ENCODE measurements around the gene NKIRAS1.
A peak's percentile ranks its signal among the peaks of the same experiment; 100 is the strongest.

The NKIRAS1 gene
- long read RNA-seq, partial matches to known transcripts, result 0 of 7 reads
- long read RNA-seq, other reads (novel, unspliced or antisense), result 3 of 7 reads

DNA sequence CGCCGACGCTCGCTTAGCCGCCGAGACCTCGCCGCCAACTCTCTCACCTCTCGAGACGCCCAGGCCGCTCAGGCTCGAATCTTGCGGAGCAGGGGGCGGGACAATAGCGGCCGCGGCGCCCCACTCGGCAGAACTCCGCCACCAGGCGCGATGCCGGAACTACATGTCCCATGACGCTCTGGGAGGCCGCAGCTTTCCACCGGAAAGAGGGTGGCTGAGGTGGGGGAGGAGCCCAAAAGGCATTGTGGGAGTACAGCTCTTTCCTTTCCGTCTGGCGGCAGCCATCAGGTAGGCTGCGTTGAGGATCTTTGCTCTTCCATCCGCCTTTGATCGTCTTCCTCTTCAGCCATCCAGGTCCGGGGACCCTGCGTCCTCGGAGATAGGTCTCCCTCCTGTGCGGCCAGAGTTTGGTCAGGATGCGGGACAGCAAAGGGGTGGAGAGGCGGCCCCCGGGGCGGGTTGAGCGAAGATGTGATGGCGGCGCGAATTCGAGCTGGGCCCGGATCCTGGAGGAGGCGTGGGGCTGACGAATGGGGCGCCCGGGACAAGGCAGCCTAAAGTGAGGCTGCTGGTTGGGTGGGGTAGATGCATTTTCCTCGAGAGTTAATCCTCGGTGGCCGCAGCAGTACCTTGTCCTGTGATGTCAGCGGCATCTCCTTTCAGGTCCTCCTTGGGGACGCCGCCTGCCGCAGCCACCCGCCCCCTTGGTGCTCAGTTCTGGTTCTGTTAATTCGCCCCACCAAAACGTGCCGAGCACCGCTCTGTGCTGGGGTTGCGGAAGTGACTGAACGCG lies at the start of gene NKIRAS1, which contains the start of gene RPL15:
NKIRAS1 (minus strand) TSS at position 105 of the 793 bp plus-strand sequence. CDS start 6,086 bp downstream, outside the sequence.
RPL15 (plus strand) TSS at position 247 of the 793 bp plus-strand sequence. CDS start 728 bp downstream, outside the sequence.
- peak; percentile 91 to 98 for DNase-seq (ENCODE audit: low read depth in 1 of 2, low spot score in 1 of 2)
- Histone ChIP-seq H3K27ac (replicated peaks) (peak within 1 kb of the TSS; percentile 93), H3K27me3 (ENCODE audit: insufficient read depth, poor library complexity, severe bottlenecking) (no peaks in the 10 kb centered on the region), H3K4me3 (replicated peaks; ENCODE audit: insufficient read depth, low read length) (peak within 1 kb of the TSS; percentile 87)
- TF ChIP-seq, protein P1, sequence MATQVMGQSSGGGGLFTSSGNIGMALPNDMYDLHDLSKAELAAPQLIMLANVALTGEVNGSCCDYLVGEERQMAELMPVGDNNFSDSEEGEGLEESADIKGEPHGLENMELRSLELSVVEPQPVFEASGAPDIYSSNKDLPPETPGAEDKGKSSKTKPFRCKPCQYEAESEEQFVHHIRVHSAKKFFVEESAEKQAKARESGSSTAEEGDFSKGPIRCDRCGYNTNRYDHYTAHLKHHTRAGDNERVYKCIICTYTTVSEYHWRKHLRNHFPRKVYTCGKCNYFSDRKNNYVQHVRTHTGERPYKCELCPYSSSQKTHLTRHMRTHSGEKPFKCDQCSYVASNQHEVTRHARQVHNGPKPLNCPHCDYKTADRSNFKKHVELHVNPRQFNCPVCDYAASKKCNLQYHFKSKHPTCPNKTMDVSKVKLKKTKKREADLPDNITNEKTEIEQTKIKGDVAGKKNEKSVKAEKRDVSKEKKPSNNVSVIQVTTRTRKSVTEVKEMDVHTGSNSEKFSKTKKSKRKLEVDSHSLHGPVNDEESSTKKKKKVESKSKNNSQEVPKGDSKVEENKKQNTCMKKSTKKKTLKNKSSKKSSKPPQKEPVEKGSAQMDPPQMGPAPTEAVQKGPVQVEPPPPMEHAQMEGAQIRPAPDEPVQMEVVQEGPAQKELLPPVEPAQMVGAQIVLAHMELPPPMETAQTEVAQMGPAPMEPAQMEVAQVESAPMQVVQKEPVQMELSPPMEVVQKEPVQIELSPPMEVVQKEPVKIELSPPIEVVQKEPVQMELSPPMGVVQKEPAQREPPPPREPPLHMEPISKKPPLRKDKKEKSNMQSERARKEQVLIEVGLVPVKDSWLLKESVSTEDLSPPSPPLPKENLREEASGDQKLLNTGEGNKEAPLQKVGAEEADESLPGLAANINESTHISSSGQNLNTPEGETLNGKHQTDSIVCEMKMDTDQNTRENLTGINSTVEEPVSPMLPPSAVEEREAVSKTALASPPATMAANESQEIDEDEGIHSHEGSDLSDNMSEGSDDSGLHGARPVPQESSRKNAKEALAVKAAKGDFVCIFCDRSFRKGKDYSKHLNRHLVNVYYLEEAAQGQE (IDR thresholded peaks at IDR 0.05; ENCODE audit: insufficient replicate concordance, low read depth), result peak; percentile 84
- TF ChIP-seq SPI1 (IDR thresholded peaks at IDR 0.05; ENCODE audit: borderline replicate concordance, low read depth) (0 out of 2 replicates have a peak, but pooled peaks have one; percentile 61), GABPA (IDR thresholded peaks at IDR 0.05; ENCODE audit: low read depth) (peak; percentile 84), POLR2AphosphoS5 (IDR thresholded peaks at IDR 0.05; ENCODE audit: low read depth) (peak; percentile 100)
- TF ChIP-seq, protein P2, sequence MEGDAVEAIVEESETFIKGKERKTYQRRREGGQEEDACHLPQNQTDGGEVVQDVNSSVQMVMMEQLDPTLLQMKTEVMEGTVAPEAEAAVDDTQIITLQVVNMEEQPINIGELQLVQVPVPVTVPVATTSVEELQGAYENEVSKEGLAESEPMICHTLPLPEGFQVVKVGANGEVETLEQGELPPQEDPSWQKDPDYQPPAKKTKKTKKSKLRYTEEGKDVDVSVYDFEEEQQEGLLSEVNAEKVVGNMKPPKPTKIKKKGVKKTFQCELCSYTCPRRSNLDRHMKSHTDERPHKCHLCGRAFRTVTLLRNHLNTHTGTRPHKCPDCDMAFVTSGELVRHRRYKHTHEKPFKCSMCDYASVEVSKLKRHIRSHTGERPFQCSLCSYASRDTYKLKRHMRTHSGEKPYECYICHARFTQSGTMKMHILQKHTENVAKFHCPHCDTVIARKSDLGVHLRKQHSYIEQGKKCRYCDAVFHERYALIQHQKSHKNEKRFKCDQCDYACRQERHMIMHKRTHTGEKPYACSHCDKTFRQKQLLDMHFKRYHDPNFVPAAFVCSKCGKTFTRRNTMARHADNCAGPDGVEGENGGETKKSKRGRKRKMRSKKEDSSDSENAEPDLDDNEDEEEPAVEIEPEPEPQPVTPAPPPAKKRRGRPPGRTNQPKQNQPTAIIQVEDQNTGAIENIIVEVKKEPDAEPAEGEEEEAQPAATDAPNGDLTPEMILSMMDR (IDR thresholded peaks at IDR 0.05; ENCODE audit: insufficient read depth, low read length), result no peak

DNA sequence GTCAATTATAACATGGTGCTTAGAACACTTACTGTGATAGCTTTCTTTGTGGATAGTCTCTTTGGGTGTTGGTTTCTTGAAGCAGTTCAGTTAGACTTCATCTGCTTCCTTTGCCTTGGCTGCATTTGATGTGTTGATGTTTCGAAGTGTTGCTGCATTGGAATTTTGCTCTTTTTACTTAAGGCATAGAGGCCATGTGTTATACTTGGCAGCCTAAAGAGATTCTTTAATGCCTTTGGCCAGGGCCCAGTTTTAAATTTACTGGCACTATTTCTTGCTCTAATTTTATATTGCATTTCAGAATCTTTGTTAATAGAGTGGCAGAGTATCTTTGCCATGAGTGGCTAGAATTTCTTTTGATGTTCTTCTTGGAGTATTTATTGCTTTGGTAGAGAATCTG lies 49.5 kb upstream of the NKIRAS1 start:
- no peak overlapping the region for H3K4me3 ChIP-seq (replicated peaks; ENCODE audit: insufficient read depth, low read length)
- H3K27me3 ChIP-seq (ENCODE audit: insufficient read depth, poor library complexity, severe bottlenecking), result no peaks in the 10 kb centered on the region
- no peak overlapping the region for H3K27ac ChIP-seq (replicated peaks)
- no peak for DNase-seq (ENCODE audit: low read depth in 1 of 2, low spot score in 1 of 2)
- TF ChIP-seq SPI1 (IDR thresholded peaks at IDR 0.05; ENCODE audit: borderline replicate concordance, low read depth) (no peak), GABPA (IDR thresholded peaks at IDR 0.05; ENCODE audit: low read depth) (no peak), POLR2AphosphoS5 (IDR thresholded peaks at IDR 0.05; ENCODE audit: low read depth) (no peak)
- TF ChIP-seq, protein P1 (IDR thresholded peaks at IDR 0.05; ENCODE audit: insufficient replicate concordance, low read depth), result no peak
- TF ChIP-seq, protein P2 (IDR thresholded peaks at IDR 0.05; ENCODE audit: insufficient read depth, low read length), result no peak

DNA sequence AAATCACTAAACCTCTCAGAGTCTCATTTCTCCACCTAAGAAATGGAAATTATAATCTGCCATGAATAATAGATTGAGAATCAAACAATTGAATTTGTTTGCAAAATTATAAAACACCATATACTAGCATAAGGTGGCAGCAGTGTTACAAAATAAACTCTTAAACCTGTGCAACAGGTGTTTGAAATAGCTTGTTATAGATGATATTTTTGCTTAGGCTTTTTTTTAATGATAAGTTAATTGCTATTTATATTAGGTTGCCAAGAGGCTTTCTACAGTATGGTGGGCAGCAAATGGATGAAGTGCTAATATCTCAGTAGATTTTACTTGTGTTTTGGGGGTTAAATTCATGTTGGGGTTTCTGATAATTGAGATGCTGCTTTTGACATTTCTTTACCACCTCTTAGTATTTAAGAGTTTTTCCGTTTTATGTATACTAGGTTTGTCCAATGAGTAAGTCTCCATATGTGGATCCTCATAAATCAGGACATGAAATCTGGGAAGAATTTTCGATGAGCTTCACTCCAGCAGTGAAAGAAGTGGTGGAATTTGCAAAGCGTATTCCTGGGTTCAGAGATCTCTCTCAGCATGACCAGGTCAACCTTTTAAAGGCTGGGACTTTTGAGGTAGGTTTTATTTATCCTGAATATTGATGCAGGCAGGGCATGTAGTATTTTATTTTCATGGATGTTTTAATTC lies 47.9 kb upstream of the NKIRAS1 start:
- no peak overlapping the region for H3K27ac ChIP-seq (replicated peaks)
- no peaks in the 10 kb centered on the region for H3K27me3 ChIP-seq (ENCODE audit: insufficient read depth, poor library complexity, severe bottlenecking)
- DNase-seq (ENCODE audit: low read depth in 1 of 2, low spot score in 1 of 2), result no peak

More for the DNA sequence above, 47.9 kb upstream of the NKIRAS1 start:
- no peak overlapping the region for H3K4me3 ChIP-seq (replicated peaks; ENCODE audit: insufficient read depth, low read length)
- TF ChIP-seq, protein P2 (IDR thresholded peaks at IDR 0.05; ENCODE audit: insufficient read depth, low read length), result no peak
- TF ChIP-seq POLR2AphosphoS5 (IDR thresholded peaks at IDR 0.05; ENCODE audit: low read depth) (no peak), GABPA (IDR thresholded peaks at IDR 0.05; ENCODE audit: low read depth) (no peak), SPI1 (IDR thresholded peaks at IDR 0.05; ENCODE audit: borderline replicate concordance, low read depth) (no peak)
- TF ChIP-seq, protein P1 (IDR thresholded peaks at IDR 0.05; ENCODE audit: insufficient replicate concordance, low read depth), result no peak
